SIG-M5 treated with dmso at 0.1 percent for 504 hours (cell line): Measurements from ENCODE around the gene KCNQ4.
A peak's percentile ranks its signal among the peaks of the same experiment; 100 is the strongest.

Experiments
- DNase-seq: peaks from one replicate; lab custom pipeline; 2025; ENCODE audit not compliant: unreplicated experiment; lab: John Stamatoyannopoulos, UW

KCNQ4 gene

DNA sequence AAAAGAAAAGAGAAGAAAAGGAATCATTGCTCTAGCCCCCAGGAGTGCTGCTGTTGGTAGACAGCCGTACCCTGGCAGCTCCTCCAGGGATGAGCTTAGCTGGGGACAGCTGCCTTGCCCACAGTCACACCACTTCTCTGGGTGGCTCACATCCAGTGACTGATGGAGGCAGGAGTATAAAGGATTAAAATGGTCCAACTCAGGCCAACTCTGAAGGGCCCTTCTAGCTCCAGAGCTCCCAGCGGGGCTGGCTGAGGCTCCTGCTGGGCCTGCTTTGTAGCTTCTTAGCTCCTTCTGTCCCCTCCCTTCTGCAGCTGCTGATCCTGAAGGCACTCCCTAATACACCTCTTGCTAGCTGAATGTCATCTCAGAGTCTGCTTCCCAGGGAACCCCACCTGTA lies 74.2 kb downstream of the KCNQ4 start:
- no peak for DNase-seq

DNA sequence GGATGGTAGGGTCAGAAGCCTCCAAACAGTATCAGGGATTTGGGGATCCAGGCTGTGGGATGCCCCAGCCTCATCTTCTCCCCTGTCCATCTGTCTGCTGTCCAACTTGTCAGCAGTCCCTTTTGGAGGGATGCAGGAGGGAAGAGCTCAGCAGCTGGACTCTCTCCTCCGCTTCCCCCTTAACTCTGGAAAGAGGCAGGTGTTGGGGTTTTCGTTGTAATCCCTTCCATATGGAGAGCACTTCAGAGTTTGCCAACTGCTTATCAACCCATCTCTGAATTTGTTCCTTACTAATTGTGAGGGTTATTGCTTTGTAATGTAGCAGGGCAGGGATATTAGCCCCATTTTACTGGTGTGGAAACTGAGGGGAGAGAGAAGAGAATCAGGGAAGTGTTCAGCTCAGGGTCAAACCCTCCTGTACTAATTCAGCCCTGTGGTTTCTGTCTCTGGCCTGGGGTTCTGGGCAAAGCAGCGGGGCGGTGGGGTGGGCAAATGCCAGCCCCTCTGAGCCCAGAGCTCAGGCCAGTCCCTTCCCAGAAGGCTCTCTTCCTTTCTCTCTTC lies 75.3 kb downstream of the KCNQ4 start:
- no peak for DNase-seq

DNA sequence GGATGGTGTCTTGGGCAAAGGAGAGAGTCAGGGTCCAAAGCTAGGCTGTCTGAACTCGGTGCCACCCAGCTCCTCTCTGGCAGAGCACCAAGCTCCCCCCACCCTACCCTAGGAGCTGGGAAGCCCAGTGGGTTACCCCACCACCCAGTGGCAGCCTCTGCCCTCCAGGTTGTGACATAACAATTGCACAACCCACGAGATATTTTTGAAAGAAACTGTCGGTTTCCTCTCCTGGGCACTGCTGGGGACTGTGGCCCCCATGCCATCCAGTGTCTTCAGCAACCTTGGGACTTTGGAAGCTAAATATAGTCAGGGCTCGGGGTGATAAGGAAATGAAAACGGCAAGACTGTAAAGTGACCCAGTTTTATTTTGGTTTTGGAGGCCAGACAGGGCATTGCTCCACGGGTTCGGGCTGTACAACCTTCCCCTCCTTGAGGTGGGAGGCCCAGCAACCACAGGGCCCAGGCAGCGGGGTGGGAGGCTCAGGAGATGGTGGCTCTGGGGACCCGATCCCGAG lies 77.2 kb downstream of the KCNQ4 start:
- peak; percentile 95 for DNase-seq

DNA sequence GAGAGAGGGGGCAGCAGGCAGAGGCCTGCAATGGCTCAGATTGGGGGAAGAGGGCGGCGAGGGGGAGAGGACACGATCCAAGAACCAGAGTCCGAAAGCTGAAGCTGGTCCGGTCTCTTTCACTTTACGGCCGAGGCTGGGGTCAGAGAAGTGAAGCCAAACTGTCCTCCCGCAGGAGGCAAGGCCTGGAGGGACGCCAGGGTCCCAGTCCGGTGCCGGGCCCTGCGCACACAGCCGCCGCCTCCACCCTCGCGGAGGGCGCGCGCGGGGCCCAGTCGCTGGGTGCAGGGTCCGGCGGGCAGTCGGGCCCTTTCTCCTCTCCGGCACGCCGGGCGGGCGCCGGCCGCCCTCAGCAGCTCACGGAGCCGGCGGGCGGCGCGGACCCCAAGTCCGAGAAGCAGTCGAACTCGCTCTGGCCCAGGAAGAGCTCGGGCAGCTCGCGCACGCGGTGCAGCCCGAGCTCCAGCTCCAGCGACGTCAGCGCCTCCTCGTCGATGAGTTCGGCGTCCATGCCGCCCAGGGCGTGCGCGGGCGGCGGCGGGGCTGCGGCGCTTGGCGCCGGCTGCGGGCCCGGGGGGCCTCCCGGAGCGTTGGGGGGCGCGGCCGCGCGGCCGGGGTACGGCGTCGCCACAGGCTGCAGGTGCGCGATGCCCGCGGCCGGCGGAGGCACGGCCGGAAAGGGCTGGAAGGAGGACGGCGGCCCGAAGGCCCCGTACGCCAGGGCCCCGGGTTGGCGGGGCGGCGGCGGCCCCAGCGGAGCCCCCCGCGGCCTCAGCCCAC lies 77.8 kb downstream of the KCNQ4 start:
- no peak for DNase-seq

DNA sequence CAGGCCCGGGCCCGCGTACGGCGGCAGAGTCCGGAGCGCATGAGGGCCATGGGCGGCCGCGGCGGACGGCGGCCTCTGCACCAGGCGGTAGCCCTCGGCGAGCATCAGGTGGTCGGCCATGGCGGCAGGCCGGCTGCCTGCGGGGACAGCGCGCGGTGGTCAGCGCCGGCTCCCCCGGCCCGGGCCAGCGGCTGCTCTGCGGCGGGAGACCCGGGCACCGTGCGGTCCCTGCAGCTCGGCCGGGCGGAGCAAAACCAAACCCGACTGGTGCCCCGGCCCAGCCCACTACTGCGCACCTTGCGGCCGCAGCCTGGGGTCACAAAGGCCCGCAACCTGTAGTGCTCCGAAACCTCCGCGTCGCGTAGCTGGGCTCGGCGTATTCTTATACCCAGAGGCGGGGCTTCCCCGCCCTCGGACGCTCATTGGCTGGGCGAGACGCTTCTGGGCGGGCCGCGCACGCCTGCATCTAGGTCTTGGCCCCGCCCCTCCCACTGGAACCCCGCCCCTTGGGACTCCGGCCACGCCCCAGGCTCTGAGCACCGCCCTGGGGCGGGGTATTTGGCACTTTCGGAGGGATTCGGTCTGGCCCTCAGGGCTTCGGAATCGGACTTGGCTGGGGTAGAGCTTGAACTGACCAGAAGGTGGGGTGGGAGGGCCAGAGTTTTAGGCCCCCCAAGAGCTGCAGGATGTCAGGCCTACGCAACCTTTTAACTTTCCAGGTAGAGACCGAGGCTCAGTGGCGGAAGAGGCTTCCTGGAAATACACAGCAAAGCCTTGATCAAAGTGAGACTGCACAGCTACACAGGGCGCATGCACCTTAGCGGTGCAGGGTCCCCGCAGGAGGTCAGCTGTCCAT lies 78.6 kb downstream of the KCNQ4 start, which contains the start of gene CITED4:
TSS of gene CITED4 (minus strand) at position 356 of the 856 bp plus-strand sequence. CDS start at position 120, 236 bp downstream.
- DNase-seq = peak; percentile 86

DNA sequence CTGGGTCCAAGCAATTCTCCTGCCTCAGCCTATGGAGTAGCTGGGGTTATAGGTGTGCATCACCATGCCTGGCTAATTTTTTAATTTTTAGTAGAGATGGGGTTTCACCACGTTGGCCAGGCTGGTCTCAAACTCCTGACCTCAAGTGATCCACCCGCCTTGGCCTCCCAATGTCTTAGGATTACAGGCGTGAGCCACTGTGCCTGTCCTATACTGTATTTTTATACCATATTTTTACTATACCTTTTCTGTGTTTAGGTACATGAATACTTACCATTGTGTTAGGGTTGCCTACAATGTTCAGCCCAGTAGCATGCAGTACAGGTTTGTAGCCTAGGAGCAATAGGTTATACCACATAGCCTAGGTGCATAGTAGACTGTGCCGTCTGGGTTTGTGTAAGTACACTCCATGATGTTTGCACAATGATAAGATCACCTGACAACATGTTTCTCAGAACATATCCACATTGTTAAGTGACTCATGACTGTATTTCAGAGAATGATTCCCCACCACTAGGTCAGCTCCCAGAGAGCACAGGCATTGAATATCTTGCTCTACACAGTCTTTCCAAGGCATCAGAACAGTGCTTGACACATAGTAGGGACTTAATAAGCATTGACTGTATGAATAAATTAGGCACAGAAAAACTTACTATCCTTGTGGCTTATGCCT lies 84.6 kb downstream of the KCNQ4 start:
- DNase-seq = peak; percentile 65

DNA sequence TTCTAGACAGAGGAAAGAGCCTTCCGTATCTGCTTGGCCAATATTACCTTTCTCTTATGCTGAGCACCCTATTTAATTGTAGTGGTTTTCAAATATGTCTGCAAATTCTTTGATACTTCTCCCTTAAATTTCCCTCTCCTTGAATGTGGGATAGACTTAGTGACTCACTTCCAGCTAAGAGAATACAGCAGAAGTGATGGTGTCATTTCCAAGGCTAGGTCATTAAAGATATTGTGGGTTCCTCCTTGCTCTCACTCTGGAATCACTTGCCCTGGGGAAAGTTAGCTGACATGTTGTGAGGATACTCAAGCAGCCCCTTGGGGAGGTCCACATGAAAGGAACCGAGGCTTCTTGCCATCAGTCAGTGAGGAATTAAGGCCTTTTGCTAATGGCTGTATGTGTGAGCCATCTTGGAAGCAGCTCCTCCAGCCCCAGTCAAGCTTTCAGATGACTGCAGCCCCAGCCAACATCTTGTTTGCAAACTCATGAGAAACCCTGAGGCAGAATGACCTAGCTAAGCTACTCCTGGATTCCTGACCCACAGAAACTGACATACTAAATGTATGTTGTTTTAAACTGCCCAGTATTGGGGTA lies 86.6 kb downstream of the KCNQ4 start:
- no peak for DNase-seq

DNA sequence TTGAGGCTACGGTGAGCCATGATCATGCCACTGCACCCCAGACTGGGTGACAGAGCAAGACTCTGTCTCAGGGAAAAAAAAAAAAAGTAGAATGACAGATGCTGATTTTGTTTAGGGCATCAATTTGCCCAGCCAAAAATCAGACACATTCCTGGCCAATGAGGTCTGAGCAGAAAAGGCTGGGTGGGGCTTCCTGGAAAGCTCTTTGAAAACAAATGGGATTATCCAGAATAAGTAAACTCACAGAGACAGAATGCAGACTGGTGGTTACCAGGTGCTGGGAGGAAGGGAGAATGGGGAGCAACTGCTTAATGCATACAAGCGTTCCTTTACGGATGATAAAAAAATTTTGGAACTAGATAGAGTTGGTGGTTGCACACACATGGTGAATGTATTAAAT lies 88.7 kb downstream of the KCNQ4 start:
- DNase-seq = no peak

DNA sequence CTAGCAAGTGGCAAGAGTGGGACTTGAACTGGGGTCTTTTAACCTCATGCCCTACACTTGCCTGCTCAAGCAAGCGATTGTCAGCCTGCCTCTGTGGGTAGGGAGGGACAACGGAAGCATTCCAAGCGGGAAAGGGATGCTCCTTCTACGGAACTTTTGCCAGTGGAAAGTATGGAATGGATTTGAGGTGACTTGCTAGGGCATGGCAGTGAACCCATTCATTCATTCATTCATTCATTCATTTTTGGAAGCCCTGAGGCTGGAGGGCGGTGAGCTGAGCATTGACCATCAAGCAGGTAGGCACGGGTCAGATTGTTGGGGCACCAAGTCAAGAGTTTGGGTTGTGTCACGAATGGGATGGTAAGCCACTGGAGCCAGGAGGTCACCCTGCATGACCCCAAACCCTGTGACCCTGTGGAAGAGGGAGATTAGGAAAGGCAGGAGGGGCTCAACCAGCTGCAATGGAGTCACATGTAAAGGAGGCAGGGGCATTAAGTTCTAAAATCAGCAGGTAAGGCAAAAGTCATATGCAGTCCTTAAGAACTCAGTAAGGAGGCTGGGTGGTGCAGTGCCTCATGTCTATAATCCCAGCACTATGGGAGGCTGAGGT lies 90.4 kb downstream of the KCNQ4 start:
- DNase-seq = no peak

DNA sequence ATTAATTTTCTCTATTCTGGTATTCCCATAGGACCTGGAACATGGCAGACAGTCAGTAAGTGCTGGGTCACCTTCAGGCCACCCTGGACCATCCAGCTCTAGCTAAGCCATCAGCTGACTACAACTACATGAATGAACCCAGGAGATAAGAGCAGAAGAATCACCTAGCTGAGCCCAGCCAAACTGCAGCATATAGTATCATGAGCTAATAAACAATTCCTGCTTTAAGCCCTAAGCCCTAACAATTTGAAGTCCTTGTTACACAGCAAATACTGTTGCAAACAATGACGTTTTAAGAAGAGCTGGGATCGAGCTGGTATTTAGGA lies 92.8 kb downstream of the KCNQ4 start:
- no peak for DNase-seq

DNA sequence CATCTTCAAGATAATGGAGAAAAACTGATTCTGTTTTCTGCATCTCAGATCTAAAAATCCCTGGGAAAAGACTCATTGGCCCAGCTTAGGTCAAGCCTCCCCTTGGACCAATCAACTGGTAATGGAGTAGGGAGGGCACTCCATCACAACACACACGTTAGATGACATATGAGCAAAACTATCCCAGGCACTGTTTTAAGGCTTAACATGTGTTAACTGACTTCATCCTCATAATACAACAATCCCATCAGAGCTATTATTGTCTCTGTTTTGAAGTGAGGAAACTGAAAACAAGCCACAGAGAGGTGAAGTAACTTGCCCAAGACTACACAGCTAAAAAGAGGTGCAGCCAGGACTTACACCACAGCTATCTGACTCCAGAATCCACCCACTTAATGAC lies 93.3 kb downstream of the KCNQ4 start:
- no peak for DNase-seq

DNA sequence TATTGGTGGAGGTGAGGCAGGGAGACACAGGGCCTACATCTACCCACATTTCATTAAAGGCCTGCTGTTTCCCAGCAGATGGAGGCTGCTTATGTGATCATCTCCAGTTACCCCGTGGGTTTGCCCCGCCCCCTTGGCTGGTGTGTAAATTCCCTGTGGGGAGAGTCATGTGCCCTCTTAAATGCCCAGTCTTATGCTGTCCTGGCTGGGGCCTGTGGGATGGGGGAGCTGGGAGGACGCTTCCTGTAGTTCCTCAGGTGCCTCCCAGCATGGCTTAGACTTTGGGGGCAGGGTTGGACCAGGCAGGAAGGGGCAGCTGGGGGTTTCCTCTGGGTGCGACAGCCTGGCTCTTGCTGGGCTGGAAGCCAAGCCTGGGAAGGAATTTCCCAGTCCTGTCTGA lies 94.1 kb downstream of the KCNQ4 start:
- DNase-seq = no peak

DNA sequence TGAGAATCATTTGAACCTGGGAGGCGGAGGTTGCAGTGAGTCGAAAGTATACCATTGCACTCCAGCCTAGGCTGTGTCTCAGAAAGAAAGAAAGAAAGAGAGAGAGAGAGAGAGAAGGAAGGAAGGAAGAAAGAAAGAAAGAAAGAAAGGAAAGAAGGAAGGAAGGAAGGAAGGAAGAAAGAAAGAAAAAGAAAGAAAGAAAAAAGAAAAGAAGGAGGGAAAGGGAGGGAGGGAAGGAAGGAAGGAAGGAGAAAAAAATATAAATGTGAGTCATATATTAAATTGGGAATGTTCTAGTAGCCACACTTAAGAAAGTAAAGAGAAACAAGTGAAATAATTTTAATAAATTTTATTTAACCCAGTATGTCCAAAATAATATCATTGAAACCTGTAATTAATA lies 95.3 kb downstream of the KCNQ4 start:
- no peak for DNase-seq

DNA sequence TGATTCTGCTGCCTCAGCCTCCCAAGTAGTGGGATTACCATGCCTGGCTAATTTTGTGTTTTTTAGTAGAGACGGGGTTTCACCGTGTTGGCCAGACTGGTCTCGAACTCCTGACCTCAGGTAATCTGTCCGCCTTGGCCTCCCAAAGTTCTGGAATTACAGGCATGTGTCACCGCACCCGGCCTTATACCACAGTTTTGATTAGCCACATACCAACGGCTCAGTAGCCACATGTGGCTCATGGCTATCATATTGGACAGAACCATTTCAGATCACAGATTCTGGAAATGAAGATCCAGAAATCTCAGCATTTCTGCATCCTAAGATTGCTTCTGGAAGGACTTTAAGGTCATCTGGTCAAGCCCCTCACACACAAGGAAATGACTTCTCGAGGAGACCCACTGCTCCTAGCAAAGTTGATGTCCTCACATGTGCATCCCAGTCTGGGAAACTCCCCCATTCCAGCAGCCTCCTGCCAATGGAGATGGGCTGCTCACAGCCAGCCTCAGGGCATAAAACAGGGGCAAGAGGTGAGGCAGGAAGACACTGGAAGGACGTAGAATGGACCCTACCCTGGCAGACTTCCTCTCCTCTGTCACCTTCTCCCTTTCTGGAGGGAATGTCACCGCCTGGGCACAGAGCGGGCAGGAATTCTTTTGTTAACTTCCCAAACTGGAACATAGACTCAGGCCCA lies 96.0 kb downstream of the KCNQ4 start:
- DNase-seq = no peak

DNA sequence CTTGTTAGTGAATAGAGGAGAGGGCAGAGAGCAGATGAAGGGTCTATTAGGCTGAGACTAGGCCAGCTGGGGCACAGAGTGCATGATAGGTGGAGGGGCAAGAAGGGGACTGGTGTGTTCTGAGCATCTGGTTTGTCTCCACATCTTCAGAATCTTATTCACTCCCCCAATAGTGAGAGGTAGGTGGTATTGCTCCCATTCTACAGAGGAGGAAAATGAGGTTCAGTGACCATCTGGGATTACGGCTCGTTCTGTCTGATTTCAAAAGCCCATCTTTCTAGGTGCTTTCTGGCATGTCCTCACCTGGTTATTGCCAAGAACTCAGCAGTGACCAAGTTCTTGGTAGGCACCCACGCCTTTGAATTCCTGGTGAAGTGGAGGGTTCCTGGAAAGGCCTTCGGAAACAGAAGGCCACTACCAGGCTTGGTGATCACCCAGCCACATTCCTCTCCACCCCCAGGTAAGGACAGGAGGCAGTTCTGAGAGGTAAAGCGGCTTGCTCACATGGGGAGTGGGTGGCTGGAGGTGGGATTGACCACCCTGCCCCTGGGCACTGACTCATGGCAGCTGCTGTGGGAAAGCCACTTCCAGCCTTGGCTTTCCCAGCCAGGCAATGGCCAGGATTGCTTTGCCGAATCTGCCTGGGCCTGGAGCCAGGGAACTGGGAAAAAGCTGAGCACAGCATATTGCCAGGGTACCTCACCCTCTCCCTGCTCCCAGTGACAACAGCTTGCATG lies 97.4 kb downstream of the KCNQ4 start:
- DNase-seq = no peak

DNA sequence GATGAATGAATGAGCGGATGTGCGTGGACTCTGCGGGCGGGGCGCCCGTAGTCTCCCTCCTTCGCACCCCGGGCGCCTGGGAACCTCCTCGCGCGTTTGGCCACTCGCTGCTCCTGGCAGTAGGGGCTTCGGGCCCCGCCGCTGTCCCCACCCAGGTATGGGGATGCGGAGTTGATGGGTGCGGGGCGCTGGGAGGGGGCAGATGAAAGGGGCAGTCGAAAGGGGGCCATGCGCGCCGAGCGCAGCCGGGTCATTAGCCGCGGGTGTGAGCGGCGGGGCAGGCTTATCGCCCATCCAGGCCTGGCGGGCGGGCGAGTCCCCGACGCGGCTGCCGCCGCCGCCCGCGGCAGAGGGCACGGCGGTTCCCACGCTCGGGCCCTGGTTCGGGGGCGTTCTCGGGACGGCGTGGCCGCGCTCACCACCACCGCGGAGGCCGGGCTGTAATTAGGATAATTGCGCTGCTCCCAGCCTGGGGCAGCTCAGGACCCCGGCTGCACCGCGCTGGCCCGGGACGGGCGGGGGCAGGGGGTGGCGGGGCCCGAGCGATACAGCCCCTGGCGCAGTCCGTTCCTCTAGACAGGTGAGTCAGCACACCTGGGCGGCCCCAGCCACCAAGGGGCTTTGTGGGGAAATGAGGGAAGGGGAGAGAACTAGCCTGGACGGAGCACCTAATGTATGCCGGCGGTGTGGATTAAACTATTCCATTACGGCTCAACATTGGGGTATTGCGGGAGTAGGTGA lies 100.6 kb downstream of the KCNQ4 start:
- DNase-seq = no peak

DNA sequence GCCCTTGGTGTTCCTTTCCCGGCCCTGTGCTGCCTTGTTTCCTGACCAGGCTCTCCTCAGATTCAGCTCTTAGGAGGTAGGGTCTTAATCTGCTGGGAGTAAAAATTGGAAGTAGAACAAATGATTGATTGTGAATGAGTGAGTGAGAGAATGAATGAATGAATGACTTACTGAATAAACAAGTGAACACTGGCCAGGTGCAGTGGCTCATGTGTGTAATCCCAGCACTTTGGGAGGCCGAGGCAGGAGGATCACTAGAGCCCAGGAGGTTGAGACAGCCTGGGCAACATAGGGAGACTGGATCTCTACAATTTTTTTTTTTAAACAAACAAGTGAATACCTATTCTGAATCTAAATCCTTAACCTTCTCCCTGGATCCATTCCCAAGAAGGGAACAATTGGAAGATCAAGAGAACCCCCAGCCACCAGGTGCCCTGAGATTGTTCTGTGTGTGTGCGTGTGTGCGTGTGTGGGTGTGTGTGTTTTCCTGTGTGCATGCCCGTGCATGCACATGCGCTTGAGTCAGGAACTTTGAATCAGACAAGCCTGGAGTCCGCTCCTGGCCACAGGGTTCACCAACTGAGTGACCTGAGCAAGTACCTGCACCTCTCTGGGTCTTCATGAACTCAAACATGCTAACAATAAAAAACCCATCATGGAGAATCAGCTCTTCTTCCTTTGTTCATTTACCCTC lies 102.9 kb downstream of the KCNQ4 start:
- no peak for DNase-seq

DNA sequence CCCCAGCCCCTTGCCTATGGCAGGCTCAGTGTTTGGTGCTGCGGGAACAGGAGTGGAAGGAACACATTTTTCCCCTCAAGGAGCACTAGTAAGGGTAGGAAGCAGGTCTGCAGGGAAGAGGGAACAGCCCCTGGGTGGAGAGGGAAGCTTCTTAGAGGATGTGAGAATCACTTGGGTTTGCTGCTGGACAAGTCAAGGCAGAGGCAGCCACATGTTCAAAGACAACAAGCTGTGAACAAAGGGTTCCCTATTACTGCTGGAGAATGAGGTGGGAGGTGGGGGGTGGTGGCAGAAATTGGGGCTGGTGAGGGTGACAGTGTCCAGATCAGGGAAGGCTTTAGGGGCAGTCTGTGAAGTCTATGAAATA lies 103.4 kb downstream of the KCNQ4 start:
- no peak for DNase-seq
